Lung (tissue), 12 donors: Measurements from ENCODE around the gene GALM. TPM values are rescaled to one million over a fixed set of nuclear protein-coding genes. Genes with fewer than 3 reads are reported as not detected.
"Not testable (repeated sequence)": the region's sequence is repeated elsewhere in the genome, so short reads cannot be mapped to it uniquely, and the experiment has no call there.

ENCODE experiments used
- ATAC-seq: fragments of 200-7000 bp; cut with Tn5 transposase; one replicate; pipeline ENCODE4 v1.9.1; 2020; ENCODE audit warnings: moderate number of reproducible peaks; ENCODE audit not compliant: insufficient read depth, low FRiP score
- DNase-seq, 3 donors: peaks; one replicate each; pipeline ENCODE4 v3.0.0-alpha.2; 2013 to 2017
- H3K27ac ChIP-seq, 2 donors: one replicate each; pipeline ENCODE4 v1.5.1; 2013; ENCODE audit warnings: mild to moderate bottlenecking in 2 of 2, moderate library complexity in 2 of 2, control low read depth in 1 of 2, inconsistent platforms in 1 of 2, low read depth in 1 of 2, low read length in 1 of 2
- H3K27me3 ChIP-seq, 3 donors: one replicate each; pipeline ENCODE4 v1.5.1; 2013; ENCODE audit warnings: low read length in 2 of 3; ENCODE audit not compliant: control insufficient read depth in 3 of 3, insufficient read depth in 3 of 3
- H3K36me3 ChIP-seq, 4 donors: one replicate each; pipeline ENCODE4 v1.5.1; 2013; ENCODE audit warnings: low read length in 4 of 4, mild to moderate bottlenecking in 1 of 4, moderate library complexity in 1 of 4; ENCODE audit not compliant: control insufficient read depth in 4 of 4, insufficient read depth in 4 of 4
- H3K4me1 ChIP-seq, 5 donors: one replicate each; pipeline ENCODE4 v1.5.1; 2013; ENCODE audit warnings: low read length in 5 of 5, mild to moderate bottlenecking in 2 of 5, moderate library complexity in 1 of 5; ENCODE audit not compliant: control insufficient read depth in 5 of 5, insufficient read depth in 5 of 5
- H3K4me3 ChIP-seq: one replicate; pipeline ENCODE4 v1.5.1; 2013; ENCODE audit warnings: mild to moderate bottlenecking, control low read depth, moderate library complexity
- H3K9ac ChIP-seq, 2 donors: one replicate each; pipeline ENCODE4 v1.5.1; 2013; ENCODE audit warnings: low read length in 2 of 2, control low read depth in 1 of 2; ENCODE audit not compliant: insufficient read depth in 1 of 2
- H3K9me3 ChIP-seq, 4 donors: one replicate each; pipeline ENCODE4 v1.5.1; 2013; ENCODE audit warnings: low read length in 3 of 4, mild to moderate bottlenecking in 1 of 4, moderate library complexity in 1 of 4; ENCODE audit not compliant: control insufficient read depth in 4 of 4, insufficient read depth in 3 of 4
- WGBS, 2 donors: extraction: QIAGEN DNeasy Blood & Tissue Kit; methylation state at CpG; one replicate each; pipeline ENCODE4 v1.1.7; 2013; 5-methylcytosine and 5-hydroxymethylcytosine counted together
- polyA plus RNA-seq, 2 donors: library from polyadenylated mRNA; stranded (reverse); fragments of 200-250 nt; gene quantifications; one replicate each; pipeline ENCODE4 v1.2.1, GENCODE V29; 2013
- total RNA-seq, 2 donors: library from RNA; depleted of rRNA in 1 of 2; stranded (reverse); fragments of >200 nt in 1 of 2; gene quantifications; one replicate each; pipeline ENCODE4 v1.2.1, GENCODE V29; 2014 to 2021
- TF ChIP-seq, protein P1 (sequence below): IDR thresholded peaks from 2 replicates; pipeline ENCODE4 v1.5.1; 2012; ENCODE audit warnings: mild to moderate bottlenecking; ENCODE audit errors: control extremely low read depth, extremely low read depth
- donor health status: control.
- donor health status: control.
- donor health status: Bipolar disorder and iron deficiency.
- donor health status: healthy.
- donor health status: DM: yes; HTN: yes; CAD: no.

The GALM gene
- total and polyA plus RNA-seq, 4 donors, result 7.6 to 25.5 (median 14.1) TPM

DNA sequence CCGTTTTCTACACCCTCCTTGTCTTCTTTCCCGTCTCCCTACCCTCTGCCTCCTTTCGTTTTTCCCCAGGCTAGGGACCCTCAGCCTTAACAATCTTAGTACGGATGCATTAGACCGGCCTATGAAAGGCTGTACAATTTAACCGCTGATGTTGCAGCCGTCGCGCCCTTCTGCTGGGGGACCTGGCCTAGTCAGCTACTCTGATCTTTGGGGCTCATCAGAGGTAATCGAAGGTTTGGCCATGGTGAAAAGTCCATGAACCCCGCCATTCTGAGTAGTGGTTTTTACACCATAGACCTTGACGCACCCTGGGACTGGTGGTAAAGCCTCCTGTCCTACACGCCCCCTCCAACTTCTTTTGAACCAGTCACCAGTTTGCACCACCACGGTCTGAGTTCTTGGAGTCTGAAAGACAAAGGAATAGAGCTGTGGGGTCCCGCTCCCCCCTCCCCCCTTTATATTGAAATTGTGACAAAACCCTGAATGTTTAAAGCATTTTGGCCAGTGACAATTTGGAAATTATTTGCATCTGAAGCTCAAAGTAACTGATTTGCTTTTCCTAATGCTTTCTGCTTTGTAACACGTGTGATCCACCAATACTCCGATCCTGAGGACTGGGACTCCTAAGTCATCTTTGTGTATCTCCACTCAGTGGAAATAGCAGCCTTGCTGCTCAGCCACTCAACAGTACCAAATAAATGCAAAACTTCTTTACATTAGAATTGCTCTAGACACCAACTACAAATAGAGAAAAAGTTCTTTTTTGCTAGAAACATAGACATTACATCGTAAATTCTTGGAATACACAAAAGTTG lies 85.9 kb downstream of the GALM start:
- WGBS, 2 donors, result 31 to 34% methylated on average over 18 of the region's 18 CpGs
- H3K4me3 ChIP-seq, result peak overlapping the region; percentile 36
- H3K27me3 ChIP-seq, result no peaks in the 10 kb centered on the region
- TF ChIP-seq, protein P1, sequence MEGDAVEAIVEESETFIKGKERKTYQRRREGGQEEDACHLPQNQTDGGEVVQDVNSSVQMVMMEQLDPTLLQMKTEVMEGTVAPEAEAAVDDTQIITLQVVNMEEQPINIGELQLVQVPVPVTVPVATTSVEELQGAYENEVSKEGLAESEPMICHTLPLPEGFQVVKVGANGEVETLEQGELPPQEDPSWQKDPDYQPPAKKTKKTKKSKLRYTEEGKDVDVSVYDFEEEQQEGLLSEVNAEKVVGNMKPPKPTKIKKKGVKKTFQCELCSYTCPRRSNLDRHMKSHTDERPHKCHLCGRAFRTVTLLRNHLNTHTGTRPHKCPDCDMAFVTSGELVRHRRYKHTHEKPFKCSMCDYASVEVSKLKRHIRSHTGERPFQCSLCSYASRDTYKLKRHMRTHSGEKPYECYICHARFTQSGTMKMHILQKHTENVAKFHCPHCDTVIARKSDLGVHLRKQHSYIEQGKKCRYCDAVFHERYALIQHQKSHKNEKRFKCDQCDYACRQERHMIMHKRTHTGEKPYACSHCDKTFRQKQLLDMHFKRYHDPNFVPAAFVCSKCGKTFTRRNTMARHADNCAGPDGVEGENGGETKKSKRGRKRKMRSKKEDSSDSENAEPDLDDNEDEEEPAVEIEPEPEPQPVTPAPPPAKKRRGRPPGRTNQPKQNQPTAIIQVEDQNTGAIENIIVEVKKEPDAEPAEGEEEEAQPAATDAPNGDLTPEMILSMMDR, result no peak
- H3K9ac ChIP-seq, result peak overlapping the region; percentile 89
- DNase-seq (no peak), ATAC-seq (no peak)
- peak overlapping the region; percentile 75 to 99 for H3K27ac ChIP-seq
- H3K4me1 ChIP-seq, result peaks cover 3 to 31% (median 6%) of the 10 kb centered on the region in 5 donors
- H3K36me3 ChIP-seq, result peaks cover 9 to 30% (median 23%) of the 10 kb centered on the region in 4 donors
- H3K9me3 ChIP-seq, result no peaks in the 10 kb centered on the region

DNA sequence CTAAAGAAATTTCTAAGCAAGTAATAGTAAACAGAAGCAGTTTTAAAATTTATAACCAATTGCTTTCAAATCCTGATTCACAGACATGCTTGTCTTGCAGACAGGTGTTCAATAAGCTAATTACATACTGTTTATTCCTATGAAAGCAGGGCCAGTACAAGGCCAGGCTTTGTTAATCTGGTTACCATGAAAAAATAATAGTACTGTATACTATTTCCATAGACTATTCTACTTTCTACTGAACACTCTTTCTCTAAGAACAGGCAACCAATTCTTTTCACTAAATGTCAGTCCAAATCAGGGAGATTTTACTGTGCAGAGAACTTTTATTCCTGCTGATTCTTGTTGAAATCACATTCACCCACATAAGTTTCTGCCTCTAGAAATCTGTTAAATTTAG lies 88.1 kb downstream of the GALM start:
- TF ChIP-seq, protein P1, result no peak
- ATAC-seq (no peak), DNase-seq (no peak)
- Histone ChIP-seq H3K36me3 (peaks cover under 1 to 8% (median 3%) of the 10 kb centered on the region in 4 donors), H3K27me3 (no peaks in the 10 kb centered on the region), H3K9ac (no peak overlapping the region), H3K27ac (no peak overlapping the region), H3K4me1 (peaks cover 0 to 14% (median under 1%) of the 10 kb centered on the region in 5 donors), H3K4me3 (no peak overlapping the region), H3K9me3 (no peaks in the 10 kb centered on the region)

DNA sequence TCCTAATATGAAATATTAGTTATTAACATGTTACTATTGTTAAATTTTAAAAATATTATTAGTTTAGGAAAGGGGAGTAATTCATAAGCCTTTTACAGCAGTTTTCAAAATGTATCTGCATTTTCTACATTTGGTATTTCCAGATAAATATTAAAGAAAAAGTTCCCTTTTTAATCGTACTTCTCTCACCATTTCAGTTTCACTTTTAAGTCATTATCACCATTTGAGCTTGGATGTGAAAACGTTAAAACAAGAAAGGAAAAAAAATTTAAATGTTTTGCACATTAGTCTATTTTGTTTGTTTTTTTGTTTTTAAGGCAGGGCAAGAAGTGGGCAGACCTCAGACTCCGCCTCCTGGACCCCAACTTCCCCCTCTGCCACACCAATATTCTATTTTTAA lies 88.6 kb downstream of the GALM start:
- ATAC-seq, result no peak
- Histone ChIP-seq H3K9ac (no peak overlapping the region), H3K4me3 (no peak overlapping the region), H3K27ac (no peak overlapping the region), H3K27me3 (no peaks in the 10 kb centered on the region), H3K9me3 (no peaks in the 10 kb centered on the region), H3K4me1 (peaks cover 0 to 9% (median 0%) of the 10 kb centered on the region in 5 donors), H3K36me3 (peaks cover 0 to 3% (median under 1%) of the 10 kb centered on the region in 4 donors)
- TF ChIP-seq, protein P1, result no peak
- peak in 1 of 3 donors; percentile 0 for DNase-seq
- WGBS, 2 donors, result 25 to 36% methylated on average over 3 of the region's 3 CpGs

GRCh38 chr2:38755891-38756290 lies 90.0 kb downstream of the GALM start:
- not testable (repeated sequence) for H3K27ac ChIP-seq, H3K9me3 ChIP-seq, H3K9ac ChIP-seq, H3K27me3 ChIP-seq, ATAC-seq, H3K4me1 ChIP-seq, H3K36me3 ChIP-seq, H3K4me3 ChIP-seq, DNase-seq
- WGBS, 2 donors, result 95 to 97% methylated on average over 19 to 31 of the region's 31 CpGs
